Embryonic facial prominence (tissue), 1 donor: Measurements from ENCODE around the gene ISLR2.

ENCODE experiments used
- DNase-seq: peaks from one replicate; pipeline ENCODE4 v3.0.0-alpha.2; 2016; ENCODE audit errors: extremely low spot score

ISLR2 gene

GRCh38 chr15:74176262-74177214 lies 46.2 kb downstream of the ISLR2 start:
- DNase-seq, result no peak

GRCh38 chr15:74178326-74179100 lies 48.1 kb downstream of the ISLR2 start:
- no peak for DNase-seq

- no peak for DNase-seq
Observed at GRCh38 chr15:74179101-74179841, 48.9 kb downstream of the ISLR2 start.

- no peak for DNase-seq
Observed at GRCh38 chr15:74179983-74180880, 49.8 kb downstream of the ISLR2 start.

DNA sequence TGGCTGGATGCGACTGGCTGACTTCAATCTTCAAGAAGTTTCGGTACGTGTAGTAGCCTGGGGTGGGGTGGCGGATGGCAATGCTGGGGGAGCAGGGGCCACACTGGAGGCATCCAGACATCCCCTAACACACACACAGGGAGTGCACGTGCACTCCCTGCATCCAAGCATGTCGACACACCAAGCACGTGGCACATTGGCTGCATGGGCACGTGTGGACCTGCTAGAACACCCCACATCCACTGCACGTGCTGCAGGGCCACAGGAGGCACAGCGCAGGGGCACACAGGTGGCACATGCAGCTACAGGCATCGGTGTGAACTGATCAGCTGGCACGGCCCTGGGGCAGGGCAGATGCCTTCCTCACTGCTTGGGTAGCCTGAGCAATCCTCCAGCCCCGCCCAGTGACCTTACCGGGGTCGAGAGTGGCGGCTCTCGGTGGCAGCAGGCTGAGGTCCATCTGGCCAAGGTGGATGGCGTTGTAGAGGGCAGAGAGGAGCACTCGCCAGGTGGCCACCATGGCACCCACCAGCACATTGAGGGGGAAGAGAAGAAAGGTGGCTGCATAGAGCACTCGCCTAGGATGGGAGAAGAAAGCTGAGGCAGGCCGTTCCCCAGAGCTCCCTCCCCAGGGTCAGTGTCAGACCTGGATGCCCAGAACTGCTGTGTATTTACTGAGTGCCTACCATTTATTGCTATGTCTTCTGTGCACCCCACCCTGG lies 50.7 kb downstream of the ISLR2 start:
- DNase-seq, result no peak

DNA sequence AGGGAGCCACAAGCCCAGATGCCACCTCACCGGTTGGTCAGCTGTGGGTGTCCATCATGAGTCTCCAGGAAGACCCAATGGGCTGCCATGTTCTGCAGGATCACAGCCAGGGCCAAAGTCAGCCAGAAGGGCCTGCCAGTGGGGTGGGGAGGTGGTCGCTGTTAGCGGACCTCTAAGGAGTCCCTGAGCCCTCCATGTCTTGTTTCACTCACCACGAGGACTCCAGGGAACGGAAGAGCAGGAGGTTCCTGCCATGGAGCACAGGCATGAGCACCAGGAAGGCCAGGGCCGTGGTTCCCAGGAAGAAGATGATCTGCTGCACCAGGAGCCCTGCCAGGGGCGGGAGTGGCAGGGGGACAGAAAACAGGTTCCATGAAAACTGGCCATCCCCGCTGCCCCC lies 51.7 kb downstream of the ISLR2 start:
- no peak for DNase-seq

DNA sequence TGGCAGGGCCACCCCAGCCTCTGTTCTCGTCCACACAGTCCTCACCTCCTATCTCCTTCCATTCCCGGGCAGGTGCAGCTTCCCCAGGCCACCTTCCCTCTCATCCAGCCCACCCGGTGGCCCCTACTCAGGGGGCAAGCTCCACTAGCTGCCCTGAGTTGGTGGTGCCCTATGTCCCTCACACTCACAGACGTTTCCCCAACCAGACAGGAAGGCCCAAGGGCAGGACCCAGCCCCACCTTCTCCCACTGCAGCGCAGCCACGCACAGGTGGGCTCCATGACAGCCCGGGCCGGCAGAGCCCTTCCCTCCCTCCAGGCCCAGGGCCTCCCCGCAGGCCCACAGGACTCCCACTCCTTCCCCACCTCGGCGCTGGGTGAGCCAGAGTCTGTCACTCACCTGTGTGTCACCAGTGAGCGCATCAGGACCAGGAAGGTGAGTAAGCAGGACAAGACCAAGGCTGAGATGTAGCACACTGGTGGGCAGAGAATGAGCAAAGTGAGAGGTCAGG lies 54.3 kb downstream of the ISLR2 start:
- DNase-seq, result no peak

GRCh38 chr15:74185710-74186348 lies 55.4 kb downstream of the ISLR2 start:
- DNase-seq, result no peak
